ENCODE measurements around the gene SLC25A1. TPM values are rescaled to one million over a fixed set of nuclear protein-coding genes. Genes with fewer than 3 reads are reported as not detected.

Gene SLC25A1
- total and polyA plus RNA-seq, 2 of the 8 experiments (the other 6 are each of a cell fraction or from before 2014, with no cell fraction given), result 110 to 148 TPM

DNA sequence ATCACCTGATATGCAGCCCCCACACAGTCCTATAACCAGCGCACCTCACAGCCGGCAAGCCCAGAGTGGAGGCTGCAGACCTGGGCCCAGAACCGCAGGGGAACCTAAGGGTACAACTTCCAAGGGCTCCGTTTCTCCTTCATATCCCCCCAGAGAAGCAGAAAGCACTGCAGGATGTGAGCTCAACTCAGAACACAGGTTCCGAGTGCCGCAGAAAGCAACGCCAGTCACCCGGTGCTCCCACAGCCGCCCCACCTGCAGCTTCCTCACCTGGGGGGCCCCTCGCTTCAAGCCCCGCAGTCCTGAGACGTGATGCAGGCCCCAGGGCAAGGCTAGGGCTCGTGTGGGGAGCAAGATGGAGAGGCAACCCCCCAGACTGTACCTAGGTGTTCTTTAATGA lies 45.0 kb downstream of the SLC25A1 start (continued):
- TF ChIP-seq, protein P1, sequence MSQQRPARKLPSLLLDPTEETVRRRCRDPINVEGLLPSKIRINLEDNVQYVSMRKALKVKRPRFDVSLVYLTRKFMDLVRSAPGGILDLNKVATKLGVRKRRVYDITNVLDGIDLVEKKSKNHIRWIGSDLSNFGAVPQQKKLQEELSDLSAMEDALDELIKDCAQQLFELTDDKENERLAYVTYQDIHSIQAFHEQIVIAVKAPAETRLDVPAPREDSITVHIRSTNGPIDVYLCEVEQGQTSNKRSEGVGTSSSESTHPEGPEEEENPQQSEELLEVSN (IDR thresholded peaks at IDR 0.05), result no peak
- no peak for TF ChIP-seq SIX5 (IDR thresholded peaks at IDR 0.05; ENCODE audit: low read depth, low read length)
- no peak for TF ChIP-seq SP4 (IDR thresholded peaks at IDR 0.05; ENCODE audit: low read length)
- no peak for TF ChIP-seq HDAC6 (IDR thresholded peaks at IDR 0.05; ENCODE audit: low read depth, low read length)

Data from H1 (cell line).